HEK293 (cell line): Measurements from ENCODE around the gene SUMO3.
A peak's percentile ranks its signal among the peaks of the same experiment; 100 is the strongest.

Experiments
- CTCF ChIA-PET: fragments of 350-600 bp; formaldehyde crosslinking; extraction: SDS; loops from one replicate; lab custom pipeline; 2021; ENCODE audit warnings: antibody characterized with exemption; lab: Yijun Ruan, JAX
- POLR2A ChIA-PET: fragments of 300-600 bp; formaldehyde crosslinking; extraction: SDS; loops from one replicate; lab custom pipeline; 2020; ENCODE audit warnings: antibody characterized with exemption, inconsistent platforms; lab: Yijun Ruan, JAX
- H3K27ac ChIP-seq: fragments of 200-500 bp; sonication (Bioruptor generic); 2 replicates; pipeline ENCODE4 v1.5.1; 2014; ENCODE audit warnings: low read depth, low read length, control low read depth, inconsistent platforms; ENCODE audit errors: extremely low read depth
- H3K36me3 ChIP-seq, 2 experiments: fragments of 200-500 bp in 1 of 2; sonication (Bioruptor generic) in 1 of 2; 1 replicate in 1 of 2; 2 replicates in 1 of 2; pipeline ENCODE4 v1.5.1; 2014 to 2017; ENCODE audit warnings: inconsistent platforms in 2 of 2, low read length in 2 of 2; ENCODE audit not compliant: control insufficient read depth in 2 of 2, insufficient read depth in 1 of 2
- H3K4me1 ChIP-seq: fragments of 200-500 bp; sonication (Bioruptor generic); 2 replicates; pipeline ENCODE4 v1.5.1; 2014; ENCODE audit warnings: mild to moderate bottlenecking, low read length, inconsistent platforms; ENCODE audit not compliant: control insufficient read depth, insufficient read depth
- H3K4me3 ChIP-seq: 2 replicates; pipeline ENCODE4 v1.5.1; 2011; ENCODE audit warnings: low read depth, mild to moderate bottlenecking, control low read depth, low read length, moderate library complexity
- H3K9me3 ChIP-seq: fragments of 200-500 bp; sonication (Bioruptor generic); 2 replicates; pipeline ENCODE4 v1.5.1; 2014; ENCODE audit warnings: low read depth, low read length, inconsistent platforms; ENCODE audit not compliant: control insufficient read depth, insufficient read depth
- HIC1 ChIP-seq: fragments of 450-650 bp; formaldehyde crosslinking; IDR thresholded peaks from 2 replicates; pipeline ENCODE4 v1.5.1; 2016; ENCODE audit warnings: missing biosample characterization, missing genetic modification characterization
- IKZF3 ChIP-seq: fragments of 450-650 bp; IDR thresholded peaks from 2 replicates; pipeline ENCODE4 v1.5.0; 2018; ENCODE audit warnings: missing biosample characterization, mild to moderate bottlenecking, missing genetic modification characterization, moderate library complexity
- MZF1 ChIP-seq: fragments of 450-650 bp; formaldehyde crosslinking; IDR thresholded peaks from 2 replicates; pipeline ENCODE4 v1.5.1; 2017; ENCODE audit warnings: missing biosample characterization, missing genetic modification characterization, borderline replicate concordance
- SCRT2 ChIP-seq: fragments of 450-650 bp; formaldehyde crosslinking; IDR thresholded peaks from 2 replicates; pipeline ENCODE4 v1.5.1; 2016; ENCODE audit warnings: missing biosample characterization, missing genetic modification characterization
- SP2 ChIP-seq: fragments of 450-650 bp; formaldehyde crosslinking; IDR thresholded peaks from 2 replicates; pipeline ENCODE4 v1.5.1; 2016; ENCODE audit warnings: missing biosample characterization, missing genetic modification characterization
- TRIM28 ChIP-seq: IDR thresholded peaks from 2 replicates; pipeline ENCODE4 v1.6.1; 2011; ENCODE audit warnings: low read length, control low read depth, borderline replicate concordance
- ZIC2 ChIP-seq: fragments of 450-650 bp; formaldehyde crosslinking; IDR thresholded peaks from 2 replicates; pipeline ENCODE4 v1.5.1; 2016; ENCODE audit warnings: missing biosample characterization, missing genetic modification characterization
- ZNF10 ChIP-seq: fragments of 450-650 bp; formaldehyde crosslinking; IDR thresholded peaks from 2 replicates; pipeline ENCODE4 v1.5.1; 2017; ENCODE audit warnings: missing biosample characterization, missing genetic modification characterization
- ZNF174 ChIP-seq: fragments of 450-650 bp; formaldehyde crosslinking; IDR thresholded peaks from 2 replicates; pipeline ENCODE4 v1.5.0; 2017; ENCODE audit warnings: missing biosample characterization, mild to moderate bottlenecking, missing genetic modification characterization
- ZNF19 ChIP-seq: fragments of 450-650 bp; formaldehyde crosslinking; IDR thresholded peaks from 2 replicates; pipeline ENCODE4; 2016; ENCODE audit warnings: missing biosample characterization, missing genetic modification characterization, low read depth
- ZNF211 ChIP-seq: fragments of 450-650 bp; formaldehyde crosslinking; IDR thresholded peaks from 2 replicates; pipeline ENCODE4 v1.5.1; 2016; ENCODE audit warnings: low read depth, missing biosample characterization, missing genetic modification characterization
- ZNF398 ChIP-seq: fragments of 450-650 bp; formaldehyde crosslinking; IDR thresholded peaks from 2 replicates; pipeline ENCODE4 v1.5.1; 2017; ENCODE audit warnings: missing biosample characterization, missing genetic modification characterization
- ZNF426 ChIP-seq: fragments of 450-650 bp; formaldehyde crosslinking; IDR thresholded peaks from 2 replicates; pipeline ENCODE4 v1.5.1; 2017; ENCODE audit warnings: missing biosample characterization, missing genetic modification characterization, mild to moderate bottlenecking, inconsistent platforms, moderate library complexity
- ZNF501 ChIP-seq: fragments of 450-650 bp; formaldehyde crosslinking; IDR thresholded peaks from 2 replicates; pipeline ENCODE4 v1.5.1; 2016; ENCODE audit warnings: missing biosample characterization, missing genetic modification characterization
- ZNF791 ChIP-seq: fragments of 450-650 bp; formaldehyde crosslinking; IDR thresholded peaks from 2 replicates; pipeline ENCODE4 v1.5.1; 2016; ENCODE audit warnings: missing biosample characterization, missing genetic modification characterization
- TF ChIP-seq, protein P1 (sequence below): fragments of 450-650 bp; formaldehyde crosslinking; IDR thresholded peaks from 2 replicates; pipeline ENCODE4 v1.5.1; 2017; ENCODE audit warnings: missing biosample characterization, missing genetic modification characterization
- TF ChIP-seq, protein P2 (sequence below): fragments of 450-650 bp; IDR thresholded peaks from 2 replicates; pipeline ENCODE4 v1.5.1; 2018; ENCODE audit warnings: missing biosample characterization, missing genetic modification characterization
- TF ChIP-seq, protein P3 (sequence below): fragments of 450-650 bp; formaldehyde crosslinking; IDR thresholded peaks from 2 replicates; pipeline ENCODE4 v1.5.1; 2016; ENCODE audit warnings: missing biosample characterization, missing genetic modification characterization
- TF ChIP-seq, protein P4 (sequence below): fragments of 450-650 bp; formaldehyde crosslinking; optimal IDR thresholded peaks from 2 replicates; pipeline ENCODE3; 2016; ENCODE audit warnings: missing biosample characterization, mild to moderate bottlenecking, missing genetic modification characterization

The SUMO3 gene

DNA sequence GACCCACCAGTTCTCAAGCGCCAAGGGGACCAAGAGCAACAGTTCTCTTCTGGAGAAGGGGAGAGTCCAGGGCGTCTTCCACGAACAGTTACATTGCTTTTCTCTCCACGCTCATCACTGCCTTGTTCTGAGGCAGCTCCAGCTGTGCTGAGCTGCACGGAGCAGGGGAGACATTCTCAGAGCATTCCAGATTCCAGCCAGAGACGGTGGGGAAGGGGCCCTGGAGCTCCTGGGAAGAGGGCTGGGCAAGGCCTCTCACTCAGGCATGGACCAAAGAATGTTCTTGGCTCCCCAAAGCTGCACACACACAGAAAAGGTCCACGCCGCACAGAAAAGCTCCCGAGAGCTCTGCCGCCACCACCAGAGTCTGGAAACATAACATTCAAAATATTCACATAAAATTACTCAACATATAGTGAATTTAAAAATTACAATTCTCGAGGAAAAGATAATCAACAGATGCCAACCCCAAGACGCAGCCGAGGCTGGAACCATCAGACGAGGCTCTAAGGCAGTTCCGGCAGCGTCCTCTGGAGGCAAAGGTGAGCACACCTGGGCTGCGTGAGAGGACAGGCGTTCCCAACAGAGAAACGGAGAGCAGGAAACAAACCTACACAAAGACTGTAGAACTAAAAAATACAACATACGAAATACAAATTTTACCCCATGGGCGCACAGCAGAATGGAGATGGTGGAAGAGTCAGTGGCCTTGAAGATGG, 56.7 kb downstream of the SUMO3 start (continued):
- no peak for TF ChIP-seq ZNF398 (tag by site-specific recombination)
- no peak for TF ChIP-seq MZF1

GRCh38 chr21:44760376-44760775, 57.5 kb downstream of the SUMO3 start:
- POLR2A ChIA-PET, result no interaction called here
- H3K27ac ChIP-seq, result no peak overlapping the region
- H3K9me3 ChIP-seq, result no peaks in the 10 kb centered on the region
- CTCF ChIA-PET, result interaction anchor here (1.2 to 1.9 kb wide), 4 partner anchors 11 to 172 kb away, joined by 3 to 5 read pairs (median 4); no protein-coding TSS in a partner anchor
- no peaks in the 10 kb centered on the region for H3K36me3 ChIP-seq
- H3K4me1 ChIP-seq, result no peaks in the 10 kb centered on the region
- no peak overlapping the region for H3K4me3 ChIP-seq
- TF ChIP-seq ZIC2 (peak; percentile 50), TRIM28 (no peak), ZNF791 (tag by site-specific recombination) (no peak), SP2 (tag by site-specific recombination) (no peak)
- TF ChIP-seq, protein P1, sequence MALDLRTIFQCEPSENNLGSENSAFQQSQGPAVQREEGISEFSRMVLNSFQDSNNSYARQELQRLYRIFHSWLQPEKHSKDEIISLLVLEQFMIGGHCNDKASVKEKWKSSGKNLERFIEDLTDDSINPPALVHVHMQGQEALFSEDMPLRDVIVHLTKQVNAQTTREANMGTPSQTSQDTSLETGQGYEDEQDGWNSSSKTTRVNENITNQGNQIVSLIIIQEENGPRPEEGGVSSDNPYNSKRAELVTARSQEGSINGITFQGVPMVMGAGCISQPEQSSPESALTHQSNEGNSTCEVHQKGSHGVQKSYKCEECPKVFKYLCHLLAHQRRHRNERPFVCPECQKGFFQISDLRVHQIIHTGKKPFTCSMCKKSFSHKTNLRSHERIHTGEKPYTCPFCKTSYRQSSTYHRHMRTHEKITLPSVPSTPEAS (tag by site-specific recombination), result no peak
- TF ChIP-seq, all 188 proteins: peak for 1

GRCh38 chr21:44759628-44760285, 58.1 kb downstream of the SUMO3 start:
- POLR2A ChIA-PET, result no interaction called here
- TF ChIP-seq IKZF3 (tag by site-specific recombination) (no peak), ZNF426 (tag by site-specific recombination) (no peak), SCRT2 (tag by site-specific recombination) (no peak), ZNF10 (tag by site-specific recombination) (no peak), ZNF501 (tag by site-specific recombination) (no peak), ZNF174 (tag by site-specific recombination) (no peak), ZNF211 (tag by site-specific recombination) (no peak), HIC1 (tag by site-specific recombination) (no peak), ZNF19 (tag by site-specific recombination) (no peak)
- TF ChIP-seq, protein P2, sequence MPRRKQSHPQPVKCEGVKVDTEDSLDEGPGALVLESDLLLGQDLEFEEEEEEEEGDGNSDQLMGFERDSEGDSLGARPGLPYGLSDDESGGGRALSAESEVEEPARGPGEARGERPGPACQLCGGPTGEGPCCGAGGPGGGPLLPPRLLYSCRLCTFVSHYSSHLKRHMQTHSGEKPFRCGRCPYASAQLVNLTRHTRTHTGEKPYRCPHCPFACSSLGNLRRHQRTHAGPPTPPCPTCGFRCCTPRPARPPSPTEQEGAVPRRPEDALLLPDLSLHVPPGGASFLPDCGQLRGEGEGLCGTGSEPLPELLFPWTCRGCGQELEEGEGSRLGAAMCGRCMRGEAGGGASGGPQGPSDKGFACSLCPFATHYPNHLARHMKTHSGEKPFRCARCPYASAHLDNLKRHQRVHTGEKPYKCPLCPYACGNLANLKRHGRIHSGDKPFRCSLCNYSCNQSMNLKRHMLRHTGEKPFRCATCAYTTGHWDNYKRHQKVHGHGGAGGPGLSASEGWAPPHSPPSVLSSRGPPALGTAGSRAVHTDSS (tag by site-specific recombination), result no peak
- TF ChIP-seq, protein P3, sequence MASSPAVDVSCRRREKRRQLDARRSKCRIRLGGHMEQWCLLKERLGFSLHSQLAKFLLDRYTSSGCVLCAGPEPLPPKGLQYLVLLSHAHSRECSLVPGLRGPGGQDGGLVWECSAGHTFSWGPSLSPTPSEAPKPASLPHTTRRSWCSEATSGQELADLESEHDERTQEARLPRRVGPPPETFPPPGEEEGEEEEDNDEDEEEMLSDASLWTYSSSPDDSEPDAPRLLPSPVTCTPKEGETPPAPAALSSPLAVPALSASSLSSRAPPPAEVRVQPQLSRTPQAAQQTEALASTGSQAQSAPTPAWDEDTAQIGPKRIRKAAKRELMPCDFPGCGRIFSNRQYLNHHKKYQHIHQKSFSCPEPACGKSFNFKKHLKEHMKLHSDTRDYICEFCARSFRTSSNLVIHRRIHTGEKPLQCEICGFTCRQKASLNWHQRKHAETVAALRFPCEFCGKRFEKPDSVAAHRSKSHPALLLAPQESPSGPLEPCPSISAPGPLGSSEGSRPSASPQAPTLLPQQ (tag by site-specific recombination), result no peak
- TF ChIP-seq, protein P4, sequence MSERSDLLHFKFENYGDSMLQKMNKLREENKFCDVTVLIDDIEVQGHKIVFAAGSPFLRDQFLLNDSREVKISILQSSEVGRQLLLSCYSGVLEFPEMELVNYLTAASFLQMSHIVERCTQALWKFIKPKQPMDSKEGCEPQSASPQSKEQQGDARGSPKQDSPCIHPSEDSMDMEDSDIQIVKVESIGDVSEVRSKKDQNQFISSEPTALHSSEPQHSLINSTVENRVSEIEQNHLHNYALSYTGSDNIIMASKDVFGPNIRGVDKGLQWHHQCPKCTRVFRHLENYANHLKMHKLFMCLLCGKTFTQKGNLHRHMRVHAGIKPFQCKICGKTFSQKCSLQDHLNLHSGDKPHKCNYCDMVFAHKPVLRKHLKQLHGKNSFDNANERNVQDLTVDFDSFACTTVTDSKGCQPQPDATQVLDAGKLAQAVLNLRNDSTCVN (tag by site-specific recombination), result no peak
- CTCF ChIA-PET, result interaction anchor here (0.6 to 1.9 kb wide), 5 partner anchors 11 to 377 kb away, joined by 3 to 5 read pairs (median 3); no protein-coding TSS in a partner anchor

More at GRCh38 chr21:44759628-44760285, 58.1 kb downstream of the SUMO3 start:
- Histone ChIP-seq H3K9me3 (no peaks in the 10 kb centered on the region), H3K27ac (no peak overlapping the region), H3K4me3 (no peak overlapping the region), H3K4me1 (no peaks in the 10 kb centered on the region), H3K36me3 (no peaks in the 10 kb centered on the region)
